IPS-20b (cell line): ENCODE data around the gene FMN2.
"Not testable (repeated sequence)": the region's sequence is repeated elsewhere in the genome, so short reads cannot be mapped to it uniquely, and the experiment has no call there.

Source experiments
- H3K27ac ChIP-seq: one replicate; pipeline ENCODE4 v1.5.1; 2013; ENCODE audit warnings: low read length
- H3K27me3 ChIP-seq: 2 replicates; pipeline ENCODE4 v1.6.1; 2013; ENCODE audit warnings: mild to moderate bottlenecking, low read length, inconsistent platforms; ENCODE audit not compliant: insufficient read depth
- H3K36me3 ChIP-seq: 2 replicates; pipeline ENCODE4 v1.6.1; 2013; ENCODE audit warnings: low read depth, mild to moderate bottlenecking, inconsistent platforms, low read length, moderate library complexity; ENCODE audit not compliant: insufficient read depth
- H3K4me1 ChIP-seq: 2 replicates; pipeline ENCODE4 v1.6.1; 2013; ENCODE audit warnings: mild to moderate bottlenecking, control low read depth, inconsistent platforms, low read length, moderate library complexity; ENCODE audit not compliant: insufficient read depth
- H3K4me3 ChIP-seq: 2 replicates; pipeline ENCODE4 v1.5.1; 2013; ENCODE audit warnings: mild to moderate bottlenecking, low read length, inconsistent platforms
- H3K9ac ChIP-seq: 2 replicates; pipeline ENCODE4 v1.6.1; 2013; ENCODE audit warnings: low read depth, mild to moderate bottlenecking, inconsistent platforms, low read length, moderate library complexity
- H3K9me3 ChIP-seq: 2 replicates; pipeline ENCODE4 v1.6.1; 2013; ENCODE audit warnings: mild to moderate bottlenecking, low read depth, low read length, inconsistent platforms; ENCODE audit not compliant: insufficient read depth

The FMN2 gene

DNA sequence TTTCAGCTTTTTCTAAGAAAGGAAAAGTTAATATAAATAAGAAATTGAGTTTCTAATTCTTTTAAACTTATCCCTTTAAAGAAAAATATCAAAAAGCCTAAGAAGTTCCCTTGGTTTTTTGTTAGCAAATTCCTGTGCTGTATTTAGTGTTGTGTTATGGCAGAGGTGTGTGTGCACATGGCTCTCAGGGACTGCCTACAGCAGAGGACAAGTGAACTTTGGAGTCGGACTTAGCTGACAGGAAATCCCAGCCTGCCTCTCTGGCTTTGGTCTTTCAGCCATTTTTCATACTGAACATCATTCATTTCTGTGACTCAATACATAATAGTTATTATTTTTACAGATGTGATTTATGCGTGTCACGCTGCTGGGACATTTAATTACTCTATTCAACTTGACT, 149.6 kb downstream of the FMN2 start:
- Histone ChIP-seq H3K4me1 (no peaks in the 10 kb centered on the region), H3K9me3 (no peaks in the 10 kb centered on the region), H3K27me3 (no peaks in the 10 kb centered on the region), H3K27ac (no peak overlapping the region), H3K36me3 (no peaks in the 10 kb centered on the region), H3K9ac (no peak overlapping the region), H3K4me3 (no peak overlapping the region)

DNA sequence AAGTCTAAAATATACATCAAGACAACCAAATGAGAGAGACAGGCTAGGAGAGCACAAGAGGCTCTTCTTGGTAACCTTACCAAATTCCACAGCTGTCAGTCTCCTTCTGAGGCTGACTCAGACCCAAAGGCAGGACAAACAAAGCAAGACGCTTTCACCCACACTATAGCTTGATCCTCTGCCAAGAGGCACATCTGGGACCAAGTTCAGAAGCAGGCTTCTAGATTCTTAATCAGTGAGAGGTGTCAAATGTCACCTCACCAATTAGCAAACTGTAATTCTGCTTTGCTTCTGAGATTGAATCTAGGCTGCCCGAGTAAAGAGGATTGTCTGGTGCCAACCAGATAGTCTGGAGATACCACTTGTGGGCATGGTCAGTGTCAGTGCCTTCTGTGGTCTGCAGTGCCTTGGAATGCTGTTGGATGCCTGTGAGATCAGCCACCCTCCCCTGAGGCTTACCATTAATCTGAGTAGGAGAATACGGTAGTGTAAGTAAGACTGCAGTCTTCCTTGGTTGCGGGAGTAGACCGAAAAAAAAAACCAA, 151.0 kb downstream of the FMN2 start:
- Histone ChIP-seq H3K9me3 (no peaks in the 10 kb centered on the region), H3K4me3 (no peak overlapping the region), H3K4me1 (peaks cover 3% of the 10 kb centered on the region; the same call in 1 of the 2 replicates), H3K36me3 (no peaks in the 10 kb centered on the region), H3K27ac (no peak overlapping the region), H3K9ac (no peak overlapping the region), H3K27me3 (no peaks in the 10 kb centered on the region)

DNA sequence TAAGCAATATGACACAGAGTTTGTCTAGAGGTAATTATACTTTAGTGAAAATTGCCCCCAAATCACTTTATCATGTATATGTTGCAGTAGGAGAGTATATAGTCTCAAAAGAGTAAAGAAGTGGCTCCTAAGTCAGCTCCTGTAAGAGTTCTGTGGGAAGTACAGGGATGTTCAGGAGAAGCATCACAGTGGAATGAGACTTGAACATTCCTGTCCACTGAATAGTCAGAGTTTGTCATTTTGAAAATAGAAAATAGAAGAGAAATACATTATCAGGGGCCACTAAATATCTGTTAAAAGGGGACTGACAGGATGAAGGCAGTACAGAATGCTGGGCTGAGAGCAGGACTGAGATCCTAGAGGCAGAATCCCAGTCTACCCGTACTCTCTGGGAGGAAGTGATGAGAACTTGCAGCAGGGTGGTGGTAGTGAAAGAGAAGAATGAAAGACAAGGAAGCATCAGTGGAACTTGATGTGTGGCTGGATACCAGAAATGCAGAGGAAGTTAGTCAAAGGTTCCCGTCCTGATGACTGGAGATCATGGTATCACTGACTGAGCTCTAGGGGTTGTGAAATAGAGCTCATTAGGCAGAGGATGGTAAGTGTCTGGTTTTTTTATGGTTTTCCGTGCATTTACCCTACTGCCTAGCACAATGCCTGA, 153.4 kb downstream of the FMN2 start:
- Histone ChIP-seq H3K9ac (no peak overlapping the region), H3K9me3 (peaks cover 6% of the 10 kb centered on the region; the same call in 1 of the 2 replicates), H3K36me3 (no peaks in the 10 kb centered on the region), H3K4me3 (no peak overlapping the region), H3K4me1 (peaks cover 3% of the 10 kb centered on the region; the same call in 1 of the 2 replicates), H3K27ac (no peak overlapping the region), H3K27me3 (no peaks in the 10 kb centered on the region)

DNA sequence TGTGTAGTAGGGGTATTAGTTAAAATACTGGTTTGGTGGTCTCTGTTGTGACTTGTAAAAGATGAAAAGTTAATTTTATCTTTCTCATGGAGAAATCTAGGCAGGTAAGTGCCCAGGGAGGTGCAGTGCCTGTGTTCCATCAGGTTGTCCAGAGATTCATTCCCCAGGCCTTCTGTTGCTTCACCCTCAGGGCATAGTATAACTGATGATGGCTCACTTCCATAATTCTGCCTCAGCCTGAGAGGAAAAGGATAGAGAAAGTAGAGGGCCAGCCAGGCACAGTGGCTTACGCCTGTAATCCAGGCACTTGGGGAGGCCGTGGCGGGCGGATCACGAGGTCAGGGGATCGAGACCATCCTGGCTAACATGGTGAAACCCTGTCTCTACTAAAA, 153.9 kb downstream of the FMN2 start:
- no peaks in the 10 kb centered on the region for H3K27me3 ChIP-seq
- H3K4me1 ChIP-seq: peaks cover 3% of the 10 kb centered on the region; the same call in 1 of the 2 replicates
- H3K27ac ChIP-seq: no peak overlapping the region
- H3K36me3 ChIP-seq: no peaks in the 10 kb centered on the region
- H3K4me3 ChIP-seq: no peak overlapping the region
- H3K9ac ChIP-seq: no peak overlapping the region
- peaks cover 6% of the 10 kb centered on the region; the same call in 1 of the 2 replicates for H3K9me3 ChIP-seq

- no peak overlapping the region for H3K27ac ChIP-seq
Measured at GRCh38 chr1:240247899-240248298, 156.2 kb downstream of the FMN2 start.

GRCh38 chr1:240254006-240254405, 162.3 kb downstream of the FMN2 start:
- no peak overlapping the region for H3K27ac ChIP-seq
- peaks cover 5% of the 10 kb centered on the region; the same call in 1 of the 2 replicates for H3K9me3 ChIP-seq
- H3K4me3 ChIP-seq: no peak overlapping the region
- H3K9ac ChIP-seq: no peak overlapping the region
- no peaks in the 10 kb centered on the region for H3K36me3 ChIP-seq
- no peaks in the 10 kb centered on the region for H3K4me1 ChIP-seq
- no peaks in the 10 kb centered on the region for H3K27me3 ChIP-seq

More at GRCh38 chr1:240247899-240248298, 156.2 kb downstream of the FMN2 start:
- Histone ChIP-seq H3K27me3 (no peaks in the 10 kb centered on the region), H3K9me3 (peaks cover 6% of the 10 kb centered on the region; the same call in 1 of the 2 replicates), H3K9ac (no peak overlapping the region), H3K4me3 (no peak overlapping the region), H3K4me1 (peaks cover 3% of the 10 kb centered on the region; the same call in 1 of the 2 replicates), H3K36me3 (no peaks in the 10 kb centered on the region)

DNA sequence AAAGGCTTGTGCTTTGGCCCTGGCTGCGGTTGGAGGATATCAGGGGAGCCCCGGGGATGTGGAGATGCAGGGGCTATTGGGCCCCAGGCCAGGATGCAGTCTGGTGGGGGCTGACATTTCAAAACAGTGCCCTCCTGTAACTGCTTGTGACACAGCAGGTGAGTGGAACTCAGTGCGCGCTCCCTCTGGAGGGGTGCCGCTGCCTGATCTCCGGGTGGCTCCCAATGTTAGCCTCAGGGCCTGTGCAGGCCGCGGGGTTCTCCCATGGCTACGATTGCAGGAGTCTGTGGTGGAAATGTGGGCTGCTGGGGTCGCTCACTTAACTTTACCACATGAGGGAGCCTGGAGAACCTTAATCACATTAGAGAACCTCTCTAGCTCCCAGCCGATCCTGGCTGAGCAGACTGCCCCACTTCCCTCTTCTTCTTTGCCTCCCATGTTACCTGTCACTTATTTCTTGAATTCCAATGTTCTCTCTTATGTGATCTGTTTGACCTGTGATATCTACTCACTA, 163.2 kb downstream of the FMN2 start:
- Histone ChIP-seq H3K9ac (no peak overlapping the region), H3K4me1 (no peaks in the 10 kb centered on the region), H3K4me3 (no peak overlapping the region), H3K9me3 (no peaks in the 10 kb centered on the region), H3K36me3 (no peaks in the 10 kb centered on the region), H3K27me3 (no peaks in the 10 kb centered on the region), H3K27ac (no peak overlapping the region)

DNA sequence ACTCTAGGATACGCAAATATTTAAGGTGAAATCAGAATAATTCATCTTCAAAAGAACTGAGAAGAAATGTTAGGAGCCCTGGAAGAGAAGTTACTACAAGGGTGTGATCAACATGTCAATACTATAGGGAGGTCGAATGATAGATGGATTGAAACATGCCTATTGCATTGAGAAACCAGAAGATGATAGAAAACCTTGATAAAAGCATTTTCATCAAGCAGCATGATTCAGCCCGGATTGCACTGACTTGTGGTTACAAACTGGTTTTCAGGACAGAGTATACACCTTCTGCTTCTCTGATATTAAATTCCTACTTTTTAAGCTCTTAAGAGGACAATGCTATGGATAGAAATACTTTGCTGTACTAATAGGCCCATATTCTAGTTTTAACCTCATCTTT, 164.2 kb downstream of the FMN2 start:
- Histone ChIP-seq H3K27me3 (no peaks in the 10 kb centered on the region), H3K4me3 (no peak overlapping the region), H3K27ac (no peak overlapping the region), H3K9me3 (no peaks in the 10 kb centered on the region), H3K9ac (no peak overlapping the region), H3K36me3 (no peaks in the 10 kb centered on the region), H3K4me1 (no peaks in the 10 kb centered on the region)

DNA sequence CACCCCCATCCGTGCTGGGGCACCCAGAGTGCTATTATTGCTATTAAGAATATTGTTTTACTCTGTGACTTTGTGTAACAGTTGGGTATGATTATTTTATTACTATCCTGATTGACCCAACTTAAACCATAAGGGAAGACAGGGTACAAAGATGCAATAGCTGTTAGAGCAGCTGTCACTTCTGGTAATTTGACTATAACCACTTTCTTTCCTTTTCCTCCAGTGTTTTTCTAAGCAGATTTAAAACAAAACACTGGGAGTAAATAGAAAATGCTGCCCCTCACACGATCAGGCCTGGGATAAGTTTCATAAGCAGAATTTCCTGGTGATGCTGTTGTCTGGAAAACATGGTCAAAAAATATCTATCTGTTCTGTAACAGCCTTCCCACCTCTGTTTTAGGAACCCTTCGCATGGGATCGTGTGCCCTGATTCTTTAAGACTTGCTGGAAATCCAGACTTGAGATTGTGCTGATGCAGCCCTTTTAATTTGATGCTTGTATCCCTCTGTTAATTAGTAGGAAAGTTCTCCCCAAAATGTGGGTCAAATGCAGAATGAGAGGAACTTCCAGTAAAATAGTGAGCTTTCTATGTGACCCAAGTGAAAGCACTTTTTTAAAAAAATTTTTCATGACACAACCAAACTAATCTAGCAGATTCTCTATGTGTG, 165.3 kb downstream of the FMN2 start:
- H3K9ac ChIP-seq: no peak overlapping the region
- H3K9me3 ChIP-seq: no peaks in the 10 kb centered on the region
- H3K27me3 ChIP-seq: no peaks in the 10 kb centered on the region
- no peaks in the 10 kb centered on the region for H3K36me3 ChIP-seq
- no peak overlapping the region for H3K27ac ChIP-seq
- no peak overlapping the region for H3K4me3 ChIP-seq
- H3K4me1 ChIP-seq: no peaks in the 10 kb centered on the region

GRCh38 chr1:240258910-240259309, 167.2 kb downstream of the FMN2 start:
- no peaks in the 10 kb centered on the region for H3K4me1 ChIP-seq
- H3K9ac ChIP-seq: no peak overlapping the region
- no peak overlapping the region for H3K27ac ChIP-seq
- no peaks in the 10 kb centered on the region for H3K27me3 ChIP-seq
- no peak overlapping the region for H3K4me3 ChIP-seq
- H3K36me3 ChIP-seq: no peaks in the 10 kb centered on the region
- H3K9me3 ChIP-seq: no peaks in the 10 kb centered on the region

DNA sequence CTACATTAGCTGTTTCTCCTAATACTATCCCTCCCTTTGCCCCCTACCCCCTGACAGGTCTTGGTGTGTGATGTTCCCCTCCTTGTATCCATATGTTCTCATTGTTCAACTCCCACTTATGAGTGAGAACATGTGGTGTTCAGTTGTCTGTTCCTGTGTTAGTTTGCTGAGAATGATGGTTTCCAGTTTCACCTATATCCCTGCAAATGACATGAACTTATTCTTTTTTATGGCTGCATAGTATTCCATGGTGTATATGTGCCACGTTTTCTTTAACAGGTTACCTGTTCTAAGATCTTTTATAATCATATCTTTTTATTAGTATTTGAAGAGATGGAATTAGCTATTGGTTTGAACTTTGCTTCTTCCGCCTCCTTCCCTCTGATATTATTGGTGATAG, 172.8 kb downstream of the FMN2 start:
- not testable (repeated sequence) for H3K36me3 ChIP-seq, H3K27ac ChIP-seq, H3K4me3 ChIP-seq, H3K27me3 ChIP-seq, H3K9ac ChIP-seq, H3K9me3 ChIP-seq, H3K4me1 ChIP-seq

GRCh38 chr1:240271081-240271480, 179.4 kb downstream of the FMN2 start:
- no peak overlapping the region for H3K9ac ChIP-seq
- no peaks in the 10 kb centered on the region for H3K4me1 ChIP-seq
- H3K27ac ChIP-seq: no peak overlapping the region
- H3K4me3 ChIP-seq: no peak overlapping the region
- no peaks in the 10 kb centered on the region for H3K36me3 ChIP-seq
- H3K27me3 ChIP-seq: no peaks in the 10 kb centered on the region
- peaks cover 4% of the 10 kb centered on the region; the same call in 1 of the 2 replicates for H3K9me3 ChIP-seq
